ENCODE measurements around the gene CMC2.

DNA sequence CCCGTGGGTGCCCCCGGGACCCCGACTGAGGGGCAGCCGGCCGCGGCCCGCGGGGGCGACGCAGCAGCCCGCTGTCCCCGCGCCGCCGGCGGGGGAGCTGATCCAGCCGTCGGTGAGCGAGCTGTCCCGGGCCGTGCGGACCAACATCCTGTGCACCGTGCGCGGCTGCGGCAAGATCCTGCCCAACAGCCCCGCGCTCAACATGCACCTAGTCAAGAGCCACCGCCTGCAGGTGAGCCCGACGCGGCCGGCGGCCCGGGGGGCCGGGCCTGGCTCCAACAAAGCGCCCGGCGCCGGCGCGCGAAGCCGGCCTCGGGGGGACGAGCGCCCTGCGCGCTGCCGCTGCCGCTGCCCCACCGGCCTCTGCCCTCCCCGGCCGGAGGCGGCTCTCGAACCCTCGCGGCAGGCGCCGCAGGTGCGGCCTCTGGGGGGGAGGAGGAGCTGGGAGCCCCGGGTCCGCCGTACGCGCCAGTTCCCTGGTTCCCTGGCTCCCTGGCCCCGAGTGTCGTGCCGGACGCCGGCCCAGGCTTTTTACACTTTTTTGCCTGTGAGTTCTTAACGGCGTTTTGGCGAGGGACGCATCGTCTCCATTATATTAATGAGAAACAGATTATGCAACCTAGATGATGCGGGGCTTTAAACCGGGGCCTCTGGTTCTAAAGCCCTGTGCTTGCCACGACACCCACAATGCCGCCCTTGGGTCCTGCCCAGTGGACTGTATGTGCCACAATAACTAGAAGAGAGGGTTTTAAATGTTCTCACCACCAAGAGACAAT is 29.5 kb upstream of the CMC2 start:
- TF ChIP-seq, protein P1, sequence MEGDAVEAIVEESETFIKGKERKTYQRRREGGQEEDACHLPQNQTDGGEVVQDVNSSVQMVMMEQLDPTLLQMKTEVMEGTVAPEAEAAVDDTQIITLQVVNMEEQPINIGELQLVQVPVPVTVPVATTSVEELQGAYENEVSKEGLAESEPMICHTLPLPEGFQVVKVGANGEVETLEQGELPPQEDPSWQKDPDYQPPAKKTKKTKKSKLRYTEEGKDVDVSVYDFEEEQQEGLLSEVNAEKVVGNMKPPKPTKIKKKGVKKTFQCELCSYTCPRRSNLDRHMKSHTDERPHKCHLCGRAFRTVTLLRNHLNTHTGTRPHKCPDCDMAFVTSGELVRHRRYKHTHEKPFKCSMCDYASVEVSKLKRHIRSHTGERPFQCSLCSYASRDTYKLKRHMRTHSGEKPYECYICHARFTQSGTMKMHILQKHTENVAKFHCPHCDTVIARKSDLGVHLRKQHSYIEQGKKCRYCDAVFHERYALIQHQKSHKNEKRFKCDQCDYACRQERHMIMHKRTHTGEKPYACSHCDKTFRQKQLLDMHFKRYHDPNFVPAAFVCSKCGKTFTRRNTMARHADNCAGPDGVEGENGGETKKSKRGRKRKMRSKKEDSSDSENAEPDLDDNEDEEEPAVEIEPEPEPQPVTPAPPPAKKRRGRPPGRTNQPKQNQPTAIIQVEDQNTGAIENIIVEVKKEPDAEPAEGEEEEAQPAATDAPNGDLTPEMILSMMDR (IDR thresholded peaks at IDR 0.05) = no peak
- TF ChIP-seq POLR2A (IDR thresholded peaks at IDR 0.05) = peak in 1 of 2 donors; percentile 3
- no peak for TF ChIP-seq POLR2AphosphoS5 (IDR thresholded peaks at IDR 0.05)
- TF ChIP-seq EP300 (IDR thresholded peaks at IDR 0.05) = no peak

Measured in suprapubic skin (tissue), 4 donors.